PC-3 (cell line): ENCODE data around the gene SLC25A24.

Source experiments
- EZH2 ChIP-seq: fragments of 300-600 bp; sonication (generic); IDR thresholded peaks from one replicate; pipeline ENCODE4 v1.6.1; 2017; ENCODE audit warnings: antibody characterized with exemption, mild to moderate bottlenecking, low read length; ENCODE audit not compliant: unreplicated experiment
- TF ChIP-seq, protein P1 (sequence below): fragments of 300-600 bp; sonication (generic); conservative IDR thresholded peaks from 2 replicates; pipeline ENCODE4 v1.5.1; 2017; ENCODE audit warnings: antibody characterized with exemption, low read depth, mild to moderate bottlenecking, low read length

DNA sequence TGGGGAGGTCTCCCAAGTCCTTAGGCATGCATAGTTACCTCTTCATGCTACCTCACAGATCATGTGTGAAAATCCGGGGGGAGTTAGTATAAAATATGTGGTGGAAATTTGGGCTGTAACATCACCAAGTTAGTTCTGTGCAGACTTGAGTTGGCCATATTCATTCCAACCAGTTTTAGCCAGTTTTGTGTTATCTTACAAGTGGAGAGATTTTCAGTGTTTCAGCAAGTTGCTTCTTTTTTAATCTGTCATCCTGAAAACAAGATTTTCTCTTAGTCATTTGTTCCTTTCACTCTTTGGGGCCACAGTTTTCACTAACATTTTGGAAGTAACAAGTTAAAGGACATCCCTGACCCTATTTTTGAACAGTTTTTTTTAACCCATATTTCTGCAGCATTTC lies 11.3 kb downstream of the SLC25A24 start:
- TF ChIP-seq, protein P1, sequence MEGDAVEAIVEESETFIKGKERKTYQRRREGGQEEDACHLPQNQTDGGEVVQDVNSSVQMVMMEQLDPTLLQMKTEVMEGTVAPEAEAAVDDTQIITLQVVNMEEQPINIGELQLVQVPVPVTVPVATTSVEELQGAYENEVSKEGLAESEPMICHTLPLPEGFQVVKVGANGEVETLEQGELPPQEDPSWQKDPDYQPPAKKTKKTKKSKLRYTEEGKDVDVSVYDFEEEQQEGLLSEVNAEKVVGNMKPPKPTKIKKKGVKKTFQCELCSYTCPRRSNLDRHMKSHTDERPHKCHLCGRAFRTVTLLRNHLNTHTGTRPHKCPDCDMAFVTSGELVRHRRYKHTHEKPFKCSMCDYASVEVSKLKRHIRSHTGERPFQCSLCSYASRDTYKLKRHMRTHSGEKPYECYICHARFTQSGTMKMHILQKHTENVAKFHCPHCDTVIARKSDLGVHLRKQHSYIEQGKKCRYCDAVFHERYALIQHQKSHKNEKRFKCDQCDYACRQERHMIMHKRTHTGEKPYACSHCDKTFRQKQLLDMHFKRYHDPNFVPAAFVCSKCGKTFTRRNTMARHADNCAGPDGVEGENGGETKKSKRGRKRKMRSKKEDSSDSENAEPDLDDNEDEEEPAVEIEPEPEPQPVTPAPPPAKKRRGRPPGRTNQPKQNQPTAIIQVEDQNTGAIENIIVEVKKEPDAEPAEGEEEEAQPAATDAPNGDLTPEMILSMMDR = no peak
- no peak for TF ChIP-seq EZH2
